OCI-LY7 (cell line): ENCODE measurements around the gene LYZL1.

Experiments
- EZH2phosphoT487 ChIP-seq: fragments of 200-600 bp; sonication (generic); IDR thresholded peaks from 2 replicates; pipeline ENCODE4 v1.6.1; 2018; ENCODE audit warnings: low read depth, borderline replicate concordance, mild to moderate bottlenecking, mixed run types, antibody characterized with exemption, low read length, moderate library complexity, mixed read lengths
- TF ChIP-seq, protein P1 (sequence below): fragments of 200-600 bp; sonication (generic); conservative IDR thresholded peaks from 2 replicates; pipeline ENCODE4 v1.5.1; 2014; ENCODE audit warnings: mild to moderate bottlenecking, antibody characterized with exemption, low read length, moderate library complexity, mixed read lengths

DNA sequence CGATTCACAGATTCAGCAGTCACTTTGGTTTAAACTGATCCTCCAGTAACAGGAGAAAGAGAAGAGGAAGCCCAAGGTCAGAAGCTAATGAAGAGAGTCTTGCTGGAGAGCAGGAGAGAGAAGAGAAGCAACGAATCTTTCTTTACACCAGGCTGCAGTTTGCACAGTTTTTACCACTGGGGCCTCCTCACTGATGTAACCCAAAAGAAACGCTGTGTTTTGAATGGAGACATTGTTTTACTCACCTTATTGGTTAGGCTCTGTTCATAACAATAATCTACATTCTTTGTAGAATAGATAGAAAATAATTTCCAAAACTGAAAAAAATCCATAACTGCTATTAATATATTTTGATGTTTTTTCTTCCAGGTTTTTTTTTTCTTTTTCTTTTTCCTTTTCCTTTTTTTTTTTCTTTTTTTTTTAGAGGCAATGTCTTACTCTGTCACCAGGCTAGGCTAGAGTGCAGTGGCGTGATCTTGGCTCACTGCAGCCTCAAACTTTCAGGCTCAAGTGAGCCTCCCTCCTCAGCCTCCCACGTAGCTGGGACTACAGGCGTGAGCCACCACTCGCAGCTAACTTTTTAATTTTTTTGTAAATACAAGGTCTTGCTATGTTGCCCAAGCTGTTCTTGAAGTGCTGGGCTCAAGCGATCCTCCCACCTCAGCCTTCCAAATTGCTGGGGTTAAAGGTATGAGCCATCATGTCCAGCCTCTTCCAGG is 27.6 kb downstream of the LYZL1 start:
- no peak for TF ChIP-seq EZH2phosphoT487
- TF ChIP-seq, protein P1, sequence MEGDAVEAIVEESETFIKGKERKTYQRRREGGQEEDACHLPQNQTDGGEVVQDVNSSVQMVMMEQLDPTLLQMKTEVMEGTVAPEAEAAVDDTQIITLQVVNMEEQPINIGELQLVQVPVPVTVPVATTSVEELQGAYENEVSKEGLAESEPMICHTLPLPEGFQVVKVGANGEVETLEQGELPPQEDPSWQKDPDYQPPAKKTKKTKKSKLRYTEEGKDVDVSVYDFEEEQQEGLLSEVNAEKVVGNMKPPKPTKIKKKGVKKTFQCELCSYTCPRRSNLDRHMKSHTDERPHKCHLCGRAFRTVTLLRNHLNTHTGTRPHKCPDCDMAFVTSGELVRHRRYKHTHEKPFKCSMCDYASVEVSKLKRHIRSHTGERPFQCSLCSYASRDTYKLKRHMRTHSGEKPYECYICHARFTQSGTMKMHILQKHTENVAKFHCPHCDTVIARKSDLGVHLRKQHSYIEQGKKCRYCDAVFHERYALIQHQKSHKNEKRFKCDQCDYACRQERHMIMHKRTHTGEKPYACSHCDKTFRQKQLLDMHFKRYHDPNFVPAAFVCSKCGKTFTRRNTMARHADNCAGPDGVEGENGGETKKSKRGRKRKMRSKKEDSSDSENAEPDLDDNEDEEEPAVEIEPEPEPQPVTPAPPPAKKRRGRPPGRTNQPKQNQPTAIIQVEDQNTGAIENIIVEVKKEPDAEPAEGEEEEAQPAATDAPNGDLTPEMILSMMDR: no peak
